GM12801 (cell line): ENCODE data around the gene FMNL2.

Source experiments
- CTCF ChIP-seq: IDR thresholded peaks from one replicate; pipeline ENCODE4 v1.5.1; 2011; ENCODE audit warnings: control low read depth; ENCODE audit not compliant: insufficient read length; ENCODE audit errors: extremely low read depth

The FMNL2 gene

GRCh38 chr2:152448606-152449005 lies 113.6 kb downstream of the FMNL2 start:
- TF ChIP-seq CTCF, result no peak

DNA sequence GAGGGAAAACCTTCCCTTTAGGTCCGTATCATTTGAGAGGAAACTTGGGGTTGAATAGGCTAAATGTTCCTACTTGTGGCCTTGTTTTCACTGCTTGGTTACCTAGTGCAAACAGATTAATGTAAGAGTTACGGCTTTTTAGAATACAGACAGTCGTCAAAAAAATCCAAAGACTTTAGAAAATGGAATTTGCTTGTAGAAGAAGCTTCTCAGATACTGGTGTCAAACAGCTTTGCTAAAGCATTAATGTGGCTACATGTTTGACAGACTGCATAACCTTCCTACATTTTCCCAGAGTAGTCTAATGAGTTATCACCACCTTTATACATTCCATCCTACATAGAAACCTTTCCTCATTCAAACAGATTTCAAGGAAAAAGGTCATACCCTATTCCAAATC lies 114.6 kb downstream of the FMNL2 start:
- TF ChIP-seq CTCF, result no peak

DNA sequence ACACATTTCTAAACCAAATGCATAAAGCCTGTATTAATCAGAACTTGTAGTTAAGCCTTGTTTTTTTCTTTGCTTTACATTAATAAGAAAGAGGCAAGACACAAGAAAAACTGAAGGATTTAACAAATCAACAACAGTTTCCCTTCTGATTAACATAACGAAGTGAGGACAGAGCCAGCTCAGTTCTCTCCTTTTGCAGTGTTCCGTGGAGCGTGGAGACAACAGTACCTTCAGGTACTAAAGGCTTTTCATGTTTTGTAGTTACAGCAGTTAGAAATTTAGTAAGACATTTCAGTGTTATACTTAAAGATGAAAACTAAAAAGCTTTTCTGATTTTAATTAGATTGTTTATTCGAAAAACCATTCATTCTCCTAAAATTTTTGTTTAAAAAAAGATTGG lies 115.2 kb downstream of the FMNL2 start:
- no peak for TF ChIP-seq CTCF

GRCh38 chr2:152452256-152452973 lies 117.4 kb downstream of the FMNL2 start:
- no peak for TF ChIP-seq CTCF

- TF ChIP-seq CTCF, result no peak
These were observed 118.3 kb downstream of the FMNL2 start for GRCh38 chr2:152453129-152453911.

- TF ChIP-seq CTCF, result no peak
These were observed 119.4 kb downstream of the FMNL2 start for GRCh38 chr2:152454371-152454770.

- no peak for TF ChIP-seq CTCF
These were observed 120.0 kb downstream of the FMNL2 start for GRCh38 chr2:152454960-152455359.
